Measurements from ENCODE around the gene MTARC2. TPM values are rescaled to one million over a fixed set of nuclear protein-coding genes. Genes with fewer than 3 reads are reported as not detected.

MTARC2 gene
- total and polyA plus RNA-seq, 2 of the 13 experiments (the other 11 are each of a cell fraction or from before 2014, with no cell fraction given), result 8.5 to 10.1 TPM

DNA sequence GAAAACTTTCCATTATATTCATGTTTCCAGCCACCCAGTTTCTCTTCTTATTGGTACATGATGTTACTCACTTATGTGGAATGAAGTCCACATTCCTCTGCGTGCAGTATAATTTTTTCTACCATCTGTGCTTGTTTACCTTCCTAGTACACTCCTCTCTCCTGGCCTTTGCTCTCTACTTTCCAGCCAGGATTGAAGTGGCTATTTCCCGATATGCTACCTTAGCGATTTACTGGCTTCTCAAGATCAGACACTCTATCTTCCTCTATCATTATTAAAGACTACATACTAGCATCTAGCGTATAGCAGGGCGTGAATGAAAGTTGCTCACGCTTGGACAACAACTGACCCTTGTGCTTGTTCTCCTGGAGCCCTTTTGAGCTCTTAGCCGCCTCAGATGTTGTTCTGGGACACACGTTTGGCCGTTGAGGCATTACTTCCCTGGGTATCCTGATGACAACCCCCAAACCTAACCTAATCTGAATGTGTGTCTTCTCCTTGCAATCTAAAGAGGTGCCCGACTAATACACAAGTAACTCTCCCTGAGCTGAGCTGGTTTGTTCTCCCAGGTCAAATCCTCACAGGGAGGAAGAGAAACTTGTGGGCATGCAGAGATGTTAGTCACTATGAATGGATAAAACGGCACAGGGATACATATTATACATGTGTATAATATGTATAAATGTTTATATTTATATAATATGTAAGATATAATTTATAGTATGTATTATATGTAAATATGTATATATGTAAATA lies 13.4 kb upstream of the MTARC2 start (continued):
- no peak for TF ChIP-seq ZNF142 (CRISPR knock-in tag; IDR thresholded peaks at IDR 0.05)
- TF ChIP-seq, protein P1, sequence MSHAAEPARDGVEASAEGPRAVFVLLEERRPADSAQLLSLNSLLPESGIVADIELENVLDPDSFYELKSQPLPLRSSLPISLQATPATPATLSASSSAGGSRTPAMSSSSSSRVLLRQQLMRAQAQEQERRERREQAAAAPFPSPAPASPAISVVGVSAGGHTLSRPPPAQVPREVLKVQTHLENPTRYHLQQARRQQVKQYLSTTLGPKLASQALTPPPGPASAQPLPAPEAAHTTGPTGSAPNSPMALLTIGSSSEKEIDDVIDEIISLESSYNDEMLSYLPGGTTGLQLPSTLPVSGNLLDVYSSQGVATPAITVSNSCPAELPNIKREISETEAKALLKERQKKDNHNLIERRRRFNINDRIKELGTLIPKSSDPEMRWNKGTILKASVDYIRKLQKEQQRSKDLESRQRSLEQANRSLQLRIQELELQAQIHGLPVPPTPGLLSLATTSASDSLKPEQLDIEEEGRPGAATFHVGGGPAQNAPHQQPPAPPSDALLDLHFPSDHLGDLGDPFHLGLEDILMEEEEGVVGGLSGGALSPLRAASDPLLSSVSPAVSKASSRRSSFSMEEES (CRISPR knock-in tag; IDR thresholded peaks at IDR 0.05), result no peak
- TF ChIP-seq CBFB (CRISPR knock-in tag; IDR thresholded peaks at IDR 0.05), result no peak
- TF ChIP-seq, protein P2, sequence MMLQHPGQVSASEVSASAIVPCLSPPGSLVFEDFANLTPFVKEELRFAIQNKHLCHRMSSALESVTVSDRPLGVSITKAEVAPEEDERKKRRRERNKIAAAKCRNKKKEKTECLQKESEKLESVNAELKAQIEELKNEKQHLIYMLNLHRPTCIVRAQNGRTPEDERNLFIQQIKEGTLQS (CRISPR knock-in tag; IDR thresholded peaks at IDR 0.05), result peak; percentile 41; the same call in 1 of the 2 replicates
- no peak for TF ChIP-seq HNRNPH1 (optimal IDR thresholded peaks at IDR 0.05; ENCODE audit: low read depth, low read length)
- no peak for TF ChIP-seq CERS6 (CRISPR knock-in tag; IDR thresholded peaks at IDR 0.05)
- no peak for TF ChIP-seq IKZF1 (IDR thresholded peaks at IDR 0.05)
- TF ChIP-seq TP53 (CRISPR knock-in tag; conservative IDR thresholded peaks at IDR 0.05), result no peak
- TF ChIP-seq ISL2 (CRISPR knock-in tag; IDR thresholded peaks at IDR 0.05), result no peak
- no peak for TF ChIP-seq MATR3 (CRISPR knock-in tag; IDR thresholded peaks at IDR 0.05)
- TF ChIP-seq ZNF234 (CRISPR knock-in tag; conservative IDR thresholded peaks at IDR 0.05), result no peak
- TF ChIP-seq HIC2 (CRISPR knock-in tag; IDR thresholded peaks at IDR 0.05; ENCODE audit: low read depth), result no peak
- TF ChIP-seq AGO2 (optimal IDR thresholded peaks at IDR 0.05; ENCODE audit: low read depth, low read length), result no peak
- TF ChIP-seq ZNF770 (CRISPR knock-in tag; IDR thresholded peaks at IDR 0.05), result no peak
- no peak; the same call in 1 of the 2 replicates for TF ChIP-seq FOXJ3 (CRISPR knock-in tag; IDR thresholded peaks at IDR 0.05; ENCODE audit: borderline replicate concordance)
- TF ChIP-seq MYC (CRISPR knock-in tag; IDR thresholded peaks at IDR 0.05; ENCODE audit: borderline replicate concordance), result no peak

Measured in HepG2 (cell line).